Activated CD8-positive, alpha-beta memory T cell treated with anti-CD3 and anti-CD28 coated beads for 1 hour (primary cell): ENCODE measurements around the gene LRRC8D.

Experiments
- DNase-seq, 2 donors: peaks; one replicate each; pipeline ENCODE4 v3.0.0-alpha.2; 2020; ENCODE audit warnings: low read depth in 1 of 2; ENCODE audit errors: extremely low read depth in 1 of 2

The LRRC8D gene

GRCh38 chr1:89953131-89953626 lies 132.3 kb downstream of the LRRC8D start:
- DNase-seq, result no peak

- no peak for DNase-seq
These were observed 133.1 kb downstream of the LRRC8D start for GRCh38 chr1:89953929-89954328.

- no peak for DNase-seq
These were observed 133.6 kb downstream of the LRRC8D start for GRCh38 chr1:89954401-89954800.

- DNase-seq, result no peak
These were observed 134.7 kb downstream of the LRRC8D start for GRCh38 chr1:89955311-89956205.

- DNase-seq, result no peak
These were observed 136.3 kb downstream of the LRRC8D start for GRCh38 chr1:89957107-89957506.

- no peak for DNase-seq
These were observed 138.2 kb downstream of the LRRC8D start for GRCh38 chr1:89958851-89959654.

GRCh38 chr1:89959719-89960118 lies 138.9 kb downstream of the LRRC8D start:
- DNase-seq, result no peak

- no peak for DNase-seq
These were observed 141.4 kb downstream of the LRRC8D start for GRCh38 chr1:89962024-89962741.

- no peak for DNase-seq
These were observed 141.9 kb downstream of the LRRC8D start for GRCh38 chr1:89962742-89963075.

- no peak for DNase-seq
These were observed 144.4 kb downstream of the LRRC8D start for GRCh38 chr1:89965193-89965768.

- no peak for DNase-seq
These were observed 145.8 kb downstream of the LRRC8D start for GRCh38 chr1:89966656-89967055.

- no peak for DNase-seq
These were observed 150.8 kb downstream of the LRRC8D start for GRCh38 chr1:89971600-89971999.

- DNase-seq, result no peak
These were observed 151.2 kb downstream of the LRRC8D start for GRCh38 chr1:89972024-89972423.

- no peak for DNase-seq
These were observed 152.8 kb downstream of the LRRC8D start for GRCh38 chr1:89973471-89974127.

GRCh38 chr1:89974256-89974655 lies 153.4 kb downstream of the LRRC8D start:
- DNase-seq, result no peak

- DNase-seq, result no peak
These were observed 154.1 kb downstream of the LRRC8D start for GRCh38 chr1:89974696-89975470.

- DNase-seq, result no peak
These were observed 154.8 kb downstream of the LRRC8D start for GRCh38 chr1:89975540-89976125.

GRCh38 chr1:89978755-89979154 lies 157.9 kb downstream of the LRRC8D start:
- no peak for DNase-seq

- DNase-seq, result no peak
These were observed 159.8 kb downstream of the LRRC8D start for GRCh38 chr1:89980605-89981004.
